Astrocyte (in vitro differentiated cells and primary cell): ENCODE data around the gene C3.

ENCODE experiments used
- CTCF ChIP-seq: IDR thresholded peaks from 2 replicates; pipeline ENCODE4 v1.5.1; 2011; ENCODE audit warnings: low read depth, mild to moderate bottlenecking, inconsistent platforms, low read length, moderate library complexity; ENCODE audit not compliant: insufficient read depth
- EZH2 ChIP-seq: IDR thresholded peaks from 2 replicates; pipeline ENCODE4 v1.6.1; 2012; ENCODE audit warnings: mild to moderate bottlenecking, low read length, inconsistent platforms; ENCODE audit not compliant: insufficient read depth

GRCh38 chr19:6736917-6737283 is 16.4 kb upstream of the C3 start:
- no peak for TF ChIP-seq CTCF
- no peak for TF ChIP-seq EZH2
